Ovary (tissue), 3 donors: ENCODE measurements around the gene NRARP.

ENCODE experiments used
- CTCF ChIP-seq, 3 donors: fragments of 450-650 bp in 2 of 3; fragments of 200-600 bp in 1 of 3; IDR thresholded peaks; one replicate each; pipeline versions ENCODE4 v1.5.1 to v1.8.0; 2016 to 2022; ENCODE audit warnings: antibody characterized with exemption in 3 of 3, mild to moderate bottlenecking in 1 of 3
- EP300 ChIP-seq: sonication (generic); formaldehyde crosslinking; IDR thresholded peaks from one replicate; pipeline ENCODE4 v1.6.1; 2017; ENCODE audit warnings: antibody characterized with exemption
- POLR2A ChIP-seq: fragments of 450-650 bp; IDR thresholded peaks from one replicate; pipeline ENCODE4 v1.6.1; 2017; ENCODE audit warnings: antibody characterized with exemption, mild to moderate bottlenecking, moderate library complexity
- donor health status: DM: no; HTN: no; CAD: no.

GRCh38 chr9:137296670-137297664 lies 5.1 kb downstream of the NRARP start:
- no peak for TF ChIP-seq CTCF (IDR thresholded peaks at IDR 0.05)
- no peak for TF ChIP-seq POLR2A
- no peak for TF ChIP-seq EP300
